Measurements from ENCODE around the gene RTL10.

DNA sequence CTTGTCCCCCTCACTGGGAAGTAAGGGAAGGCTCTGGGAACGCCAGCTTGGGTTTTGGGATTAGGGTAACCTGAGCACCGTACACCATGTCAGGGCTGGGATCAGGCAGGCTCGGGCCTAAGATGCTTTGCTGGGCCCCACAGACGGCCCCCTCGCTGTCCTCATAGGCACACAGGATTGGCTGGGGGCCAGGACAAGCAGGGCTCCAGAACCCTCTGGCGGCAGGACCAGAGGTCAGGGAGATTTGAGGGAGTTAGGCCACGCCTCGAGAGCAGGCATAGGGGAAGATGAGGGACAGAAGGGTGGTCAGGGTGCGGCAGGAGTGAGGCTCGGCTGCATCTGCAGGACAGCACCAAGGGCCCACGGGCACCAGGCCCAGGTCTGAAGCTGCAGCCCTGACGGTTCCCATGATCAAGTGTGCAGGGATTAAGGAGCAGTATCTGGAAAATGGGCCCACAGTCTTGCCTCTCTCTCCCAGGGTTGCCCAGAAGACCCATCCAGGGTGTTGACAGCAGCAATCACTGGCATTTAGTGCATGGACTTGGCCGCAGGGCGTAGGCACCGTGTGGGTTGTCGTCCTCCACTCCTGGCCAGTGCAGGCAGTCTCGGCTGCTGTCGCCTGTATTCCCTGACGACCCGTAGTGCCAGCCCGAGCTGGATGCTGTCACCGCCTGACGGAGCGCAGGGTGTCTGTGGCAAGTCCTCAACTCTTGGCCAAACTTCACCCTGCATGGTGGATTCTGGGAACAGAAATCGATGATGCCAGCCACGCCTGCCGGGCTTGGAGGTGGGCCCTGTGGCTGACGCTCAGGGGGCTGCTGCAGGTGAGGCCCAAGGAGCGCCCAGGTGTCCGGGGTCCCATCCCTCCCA, 15.7 kb upstream of the RTL10 start:
- TF ChIP-seq CTCF (IDR thresholded peaks at IDR 0.05; ENCODE audit: low read depth, low read length, poor library complexity, severe bottlenecking) = no peak
- no peak for TF ChIP-seq EZH2phosphoT487 (IDR thresholded peaks at IDR 0.05; ENCODE audit: borderline replicate concordance, low read length)
